ENCODE measurements around the gene LIPC. TPM values are rescaled to one million over a fixed set of nuclear protein-coding genes. Genes with fewer than 3 reads are reported as not detected.

Gene LIPC
- total and polyA plus RNA-seq, 2 of the 4 experiments (the other 2 are of a cell fraction): 0.07 TPM; not detected in 1

DNA sequence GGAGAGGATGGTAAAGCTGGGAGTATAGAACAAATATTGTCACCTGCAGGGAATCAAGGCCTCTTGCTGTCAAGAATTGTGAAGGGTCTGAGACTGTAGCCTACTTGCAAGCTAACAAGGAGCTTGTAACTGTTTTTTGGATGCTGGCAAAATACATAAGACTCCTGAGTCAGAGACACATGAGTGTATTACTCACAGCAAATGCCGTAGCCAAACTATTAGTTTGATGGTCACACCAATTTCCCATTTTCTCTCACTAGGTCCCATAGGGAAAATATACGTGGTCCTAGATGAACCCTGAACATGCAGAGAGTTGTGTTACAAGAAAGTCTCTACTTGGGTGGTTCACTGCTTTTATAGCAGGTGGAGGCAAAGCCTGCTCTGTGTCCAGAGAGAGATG, 44.7 kb upstream of the LIPC start:
- peak overlapping the region; percentile 34; the same call in 1 of the 2 replicates for H3K4me2 ChIP-seq (ENCODE audit: low read depth, low read length)
- H4K20me1 ChIP-seq (ENCODE audit: insufficient read depth, low read length): no peaks in the 10 kb centered on the region
- TF ChIP-seq RCOR1 (IDR thresholded peaks at IDR 0.05; ENCODE audit: insufficient replicate concordance, low read length) (no peak), MAZ (IDR thresholded peaks at IDR 0.05; ENCODE audit: borderline replicate concordance, low read depth, low read length) (no peak), FOS (IDR thresholded peaks at IDR 0.05; ENCODE audit: low read depth, low read length) (0 out of 2 replicates have a peak, but pooled peaks have one; percentile 44)
- TF ChIP-seq, protein P1, sequence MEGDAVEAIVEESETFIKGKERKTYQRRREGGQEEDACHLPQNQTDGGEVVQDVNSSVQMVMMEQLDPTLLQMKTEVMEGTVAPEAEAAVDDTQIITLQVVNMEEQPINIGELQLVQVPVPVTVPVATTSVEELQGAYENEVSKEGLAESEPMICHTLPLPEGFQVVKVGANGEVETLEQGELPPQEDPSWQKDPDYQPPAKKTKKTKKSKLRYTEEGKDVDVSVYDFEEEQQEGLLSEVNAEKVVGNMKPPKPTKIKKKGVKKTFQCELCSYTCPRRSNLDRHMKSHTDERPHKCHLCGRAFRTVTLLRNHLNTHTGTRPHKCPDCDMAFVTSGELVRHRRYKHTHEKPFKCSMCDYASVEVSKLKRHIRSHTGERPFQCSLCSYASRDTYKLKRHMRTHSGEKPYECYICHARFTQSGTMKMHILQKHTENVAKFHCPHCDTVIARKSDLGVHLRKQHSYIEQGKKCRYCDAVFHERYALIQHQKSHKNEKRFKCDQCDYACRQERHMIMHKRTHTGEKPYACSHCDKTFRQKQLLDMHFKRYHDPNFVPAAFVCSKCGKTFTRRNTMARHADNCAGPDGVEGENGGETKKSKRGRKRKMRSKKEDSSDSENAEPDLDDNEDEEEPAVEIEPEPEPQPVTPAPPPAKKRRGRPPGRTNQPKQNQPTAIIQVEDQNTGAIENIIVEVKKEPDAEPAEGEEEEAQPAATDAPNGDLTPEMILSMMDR (conservative IDR thresholded peaks at IDR 0.05; ENCODE audit: low read depth, low read length): no peak
- H2AFZ ChIP-seq (replicated peaks; ENCODE audit: low read length, poor library complexity): no peak overlapping the region
- peak overlapping the region; percentile 50; the same call in 1 of the 2 replicates for H3K27ac ChIP-seq (ENCODE audit: insufficient read depth, low read length)
- peak overlapping the region; percentile 41 for H3K14ac ChIP-seq (replicated peaks; ENCODE audit: low read depth, low read length)
- ChIA-PET CTCF (interaction anchor here (1.4 kb wide), 1 partner anchor 54 kb away, joined by 4 read pairs; no protein-coding TSS in a partner anchor), POLR2A (ENCODE audit: unreplicated experiment) (no interaction called here)
- peak overlapping the region; percentile 45; the same call in 1 of the 2 replicates for H3K9ac ChIP-seq (ENCODE audit: low read depth, low read length)
- no peak overlapping the region for H3K4me3 ChIP-seq (ENCODE audit: insufficient read depth, low read depth, low read length)
- no peak overlapping the region for H2AK9ac ChIP-seq (replicated peaks; ENCODE audit: low read depth, low read length, poor library complexity)
- intact Hi-C loops (cut with micrococcal nuclease) (loop anchor here (5.0 kb wide), 1 partner anchor 165 kb away; no protein-coding TSS in a partner anchor), in situ Hi-C loops (cut with MboI; ENCODE audit: low sequenced_read_pairs) (no loop called here), dilution Hi-C loops (cut with HindIII; ENCODE audit: low sequenced_read_pairs, unreplicated experiment) (no loop called here)
- H3K9me3 ChIP-seq (ENCODE audit: control insufficient read depth, insufficient read depth, low read length): no peaks in the 10 kb centered on the region
- peak overlapping the region; percentile 80 for H3K18ac ChIP-seq (ENCODE audit: low read depth, low read length)
- peak overlapping the region; percentile 24; the same call in 1 of the 2 replicates for H2AK5ac ChIP-seq (ENCODE audit: low read depth, low read length)
- H2BK120ac ChIP-seq (ENCODE audit: low read depth, low read length): peak overlapping the region; percentile 85
- H2BK5ac ChIP-seq (ENCODE audit: low read depth, low read length, poor library complexity, severe bottlenecking): no peak overlapping the region
- H2BK15ac ChIP-seq (ENCODE audit: low read depth, low read length): peak overlapping the region; percentile 55; the same call in 1 of the 3 replicates
- H2BK20ac ChIP-seq (ENCODE audit: low read depth, low read length): peak overlapping the region; percentile 69
- peaks cover 8% of the 10 kb centered on the region for H3K4me1 ChIP-seq (ENCODE audit: control insufficient read depth, insufficient read depth, low read length)
- H4K5ac ChIP-seq (ENCODE audit: low read depth, low read length): peak overlapping the region; percentile 67
- H3K9me1 ChIP-seq (ENCODE audit: insufficient read depth, low read length): peaks cover 5% of the 10 kb centered on the region; the same call in 1 of the 2 replicates
- ATAC-seq (ENCODE audit: low read depth): peak; percentile 66
- no peaks in the 10 kb centered on the region for H3K27me3 ChIP-seq (ENCODE audit: control insufficient read depth, insufficient read depth, low read length)
- peak overlapping the region in 1 of 2 experiments; percentile 41; a peak in 1 of 4 replicates for H4K8ac ChIP-seq (ENCODE audit: low read depth in 2 of 2, low read length in 2 of 2)
- H4K91ac ChIP-seq (ENCODE audit: insufficient read depth, low read depth, low read length): peak overlapping the region; percentile 35
- H3K4ac ChIP-seq (ENCODE audit: low read depth, low read length): peak overlapping the region; percentile 59; the same call in 1 of the 2 replicates
- H3K23ac ChIP-seq (ENCODE audit: low read depth, low read length): no peak overlapping the region
- H3K56ac ChIP-seq (ENCODE audit: extremely low read depth, insufficient read depth, low read length): no peak overlapping the region
- no CpG with 5 or more reads among the region's 2 CpGs for WGBS, 2 experiments (ENCODE audit: extremely low coverage in 2 of 2, insufficient read length in 1 of 2)
- BruUV-seq (replicated peaks): no TSS peak
- H3K36me3 ChIP-seq (ENCODE audit: control insufficient read depth, insufficient read depth, low read length): no peaks in the 10 kb centered on the region
- peak; percentile 84 for DNase-seq
- no peaks in the 10 kb centered on the region for H3K79me1 ChIP-seq (ENCODE audit: low read depth in 1 of 2, low read length in 2 of 2)

Measured in IMR-90 (cell line).